Calu3 (cell line): ENCODE data around the gene CORO1C. TPM values are rescaled to one million over a fixed set of nuclear protein-coding genes. Genes with fewer than 3 reads are reported as not detected.
"Not testable (repeated sequence)": the region's sequence is repeated elsewhere in the genome, so short reads cannot be mapped to it uniquely, and the experiment has no call there.

Experiments used
- BruUV-seq: library from RNA; stranded (reverse); fragments of 400-500 nt; replicated peaks from 2 replicates; lab custom pipeline; 2021; lab: Mats Ljungman, UMichigan
- CTCF ChIA-PET: fragments of 300-600 bp; sonication (Branson Sonifier 250); formaldehyde crosslinking; loops from one replicate; lab custom pipeline; 2022; ENCODE audit warnings: antibody characterized with exemption; lab: Charles Lee
- DNase-seq: peaks from one replicate; pipeline ENCODE4 v3.0.0; 2022
- H3K27ac Mint-ChIP-seq: one replicate; pipeline ENCODE4 v1.8.0; 2022; ENCODE audit warnings: mixed read lengths; ENCODE audit not compliant: unreplicated experiment
- H3K27me3 Mint-ChIP-seq: one replicate; pipeline ENCODE4 v1.8.0; 2022; ENCODE audit warnings: mixed read lengths; ENCODE audit not compliant: unreplicated experiment
- H3K36me3 Mint-ChIP-seq: one replicate; pipeline ENCODE4 v1.8.0; 2022; ENCODE audit warnings: mild to moderate bottlenecking, moderate library complexity, mixed read lengths; ENCODE audit not compliant: insufficient read depth, unreplicated experiment
- H3K4me1 Mint-ChIP-seq: one replicate; pipeline ENCODE4 v1.8.0; 2022; ENCODE audit warnings: mild to moderate bottlenecking, low read depth, mixed read lengths; ENCODE audit not compliant: unreplicated experiment
- H3K4me3 Mint-ChIP-seq: one replicate; pipeline ENCODE4 v1.8.0; 2022; ENCODE audit warnings: mild to moderate bottlenecking, low read depth, moderate library complexity, mixed read lengths; ENCODE audit not compliant: unreplicated experiment
- H3K9me3 Mint-ChIP-seq: one replicate; pipeline ENCODE4 v1.8.0; 2022; ENCODE audit warnings: low read depth, mixed read lengths; ENCODE audit not compliant: unreplicated experiment
- CTCF ChIP-seq: fragments of 200-600 bp; IDR thresholded peaks from one replicate; pipeline ENCODE4 v1.8.0; 2022; ENCODE audit warnings: antibody characterized with exemption; ENCODE audit not compliant: unreplicated experiment
- intact Hi-C: fragments of 100-400 bp; cut with micrococcal nuclease; formaldehyde crosslinking; loops from one replicate; pipeline ENCODE4 v1.10.0; 2022; ENCODE audit not compliant: unreplicated experiment
- total RNA-seq: library from RNA; stranded (reverse); gene quantifications from 2 replicates; pipeline ENCODE4 v1.2.3, GENCODE V29; 2022

The CORO1C gene
- total RNA-seq, 1 experiment from 2014 or later: 252 TPM

GRCh38 chr12:108620236-108620879 is 111.0 kb downstream of the CORO1C start:
- Mint-ChIP-seq H3K9me3 (no peaks in the 10 kb centered on the region), H3K4me1 (peaks cover 10% of the 10 kb centered on the region), H3K27ac (no peak overlapping the region), H3K4me3 (no peak overlapping the region), H3K27me3 (peaks cover 12% of the 10 kb centered on the region), H3K36me3 (peaks cover 6% of the 10 kb centered on the region)
- CTCF ChIA-PET: interaction anchor here (1.1 kb wide), 1 partner anchor 58 kb away, joined by 3 read pairs; the partner anchor contains the start of gene ISCU
- no peak for TF ChIP-seq CTCF
- DNase-seq: no peak
- intact Hi-C loops: no loop called here
- BruUV-seq: no TSS peak

GRCh38 chr12:108619369-108620160 is 111.8 kb downstream of the CORO1C start:
- Mint-ChIP-seq H3K27ac (no peak overlapping the region), H3K36me3 (peaks cover 7% of the 10 kb centered on the region), H3K27me3 (peaks cover 12% of the 10 kb centered on the region), H3K4me3 (no peak overlapping the region), H3K4me1 (peaks cover 10% of the 10 kb centered on the region), H3K9me3 (no peaks in the 10 kb centered on the region)
- DNase-seq: no peak
- CTCF ChIA-PET: interaction anchor here (0.6 to 1.1 kb wide), 3 partner anchors 57 to 1346 kb away, joined by 3 to 5 read pairs (median 3); partner anchors contain the start of gene ISCU
- no peak for TF ChIP-seq CTCF
- intact Hi-C loops: loop anchor here (2.0 kb wide), 1 partner anchor 49 kb away; no protein-coding TSS in a partner anchor
- no TSS peak for BruUV-seq

- intact Hi-C loops: loop anchor here (1.0 to 2.0 kb wide), 2 partner anchors 48 to 56 kb away; no protein-coding TSS in a partner anchor
- not testable (repeated sequence) for H3K9me3 Mint-ChIP-seq, H3K36me3 Mint-ChIP-seq, DNase-seq, BruUV-seq, H3K4me3 Mint-ChIP-seq, H3K27ac Mint-ChIP-seq
- CTCF ChIA-PET: interaction anchor here (0.6 to 2.3 kb wide), 8 partner anchors 8 to 1346 kb away, joined by 3 to 19 read pairs (median 4); partner anchors contain the start of gene ISCU
- Mint-ChIP-seq H3K27me3 (peaks cover 12% of the 10 kb centered on the region), H3K4me1 (peaks cover 10% of the 10 kb centered on the region)
Measured at GRCh38 chr12:108618953-108619274, 112.4 kb downstream of the CORO1C start.

GRCh38 chr12:108618079-108618952 is 113.0 kb downstream of the CORO1C start:
- CTCF ChIA-PET: interaction anchor here (0.6 to 2.3 kb wide), 9 partner anchors 8 to 700 kb away, joined by 3 to 19 read pairs (median 3); partner anchors contain the start of gene ISCU
- H3K27ac Mint-ChIP-seq: no peak overlapping the region
- H3K4me1 Mint-ChIP-seq: peaks cover 16% of the 10 kb centered on the region
- no peak overlapping the region for H3K4me3 Mint-ChIP-seq
- peak; percentile 90 for DNase-seq
- peaks cover 12% of the 10 kb centered on the region for H3K27me3 Mint-ChIP-seq
- intact Hi-C loops: loop anchor here (1.0 to 2.0 kb wide), 2 partner anchors 48 to 55 kb away; no protein-coding TSS in a partner anchor
- peak; percentile 95 for TF ChIP-seq CTCF
- H3K36me3 Mint-ChIP-seq: peaks cover 3% of the 10 kb centered on the region
- BruUV-seq: no TSS peak
- no peaks in the 10 kb centered on the region for H3K9me3 Mint-ChIP-seq
